Right forelimb (tissue), 1 donor: ENCODE data around the gene NAXE.
"Not testable (repeated sequence)": the region's sequence is repeated elsewhere in the genome, so short reads cannot be mapped to it uniquely, and the experiment has no call there.

Experiments used
- DNase-seq: peaks from one replicate; pipeline ENCODE4 v3.0.0-alpha.2; 2018

NAXE gene

GRCh38 chr1:156591432-156592157 lies at the start of gene NAXE:
Gene NAXE, plus strand, starts transcription at chr1:156591776. Its CDS starts 29 bp downstream, at chr1:156591805.
- peak; percentile 87 for DNase-seq

DNA sequence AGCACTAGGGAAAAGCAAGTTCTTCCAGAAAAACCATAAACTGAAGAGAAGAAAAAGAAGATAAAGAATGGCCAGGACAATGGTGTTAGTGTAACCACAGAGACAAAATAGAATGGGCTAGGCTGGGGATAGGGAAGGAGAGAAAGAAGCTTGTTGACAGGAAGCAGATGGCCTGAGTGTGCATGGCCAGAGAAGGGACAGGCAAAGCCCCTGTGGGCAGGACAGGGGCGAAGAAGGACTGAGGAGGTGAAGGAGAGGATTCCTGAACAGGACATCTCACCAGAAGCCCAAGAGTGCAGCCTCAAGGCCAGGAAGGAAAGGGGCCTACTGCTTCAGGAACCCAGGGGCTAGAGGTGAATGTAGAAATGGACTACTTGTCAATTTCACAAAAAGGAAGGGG lies 48.5 kb upstream of the NAXE start:
- no peak for DNase-seq

GRCh38 chr1:156544592-156545102 lies 46.9 kb upstream of the NAXE start:
- DNase-seq = no peak

GRCh38 chr1:156546267-156546666 lies 45.3 kb upstream of the NAXE start:
- DNase-seq = no peak

GRCh38 chr1:156547434-156547833 lies 44.1 kb upstream of the NAXE start:
- DNase-seq = no peak

GRCh38 chr1:156547982-156548381 lies 43.6 kb upstream of the NAXE start:
- no peak for DNase-seq

DNA sequence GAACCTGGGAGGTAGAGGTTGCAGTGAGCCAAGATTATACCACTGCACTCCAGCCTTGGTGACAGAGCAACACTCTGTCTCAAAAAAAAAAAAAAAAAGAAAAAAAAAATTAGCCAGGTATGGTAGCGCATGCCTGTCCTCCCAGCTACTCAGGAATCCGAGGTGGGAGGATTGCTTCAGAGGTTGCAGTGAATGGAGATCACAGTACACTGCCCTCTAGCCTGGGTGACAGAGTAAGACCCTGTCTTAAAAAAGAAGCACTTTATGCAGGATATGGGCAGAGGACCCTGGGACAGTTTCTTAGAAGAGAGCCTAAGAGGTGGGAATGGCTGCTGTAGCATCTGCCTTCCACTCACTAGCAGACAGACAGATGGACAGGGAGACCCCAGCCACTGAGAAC lies 42.2 kb upstream of the NAXE start:
- no peak for DNase-seq

GRCh38 chr1:156549831-156550230 lies 41.7 kb upstream of the NAXE start:
- no peak for DNase-seq

GRCh38 chr1:156550346-156550745 lies 41.2 kb upstream of the NAXE start:
- no peak for DNase-seq

DNA sequence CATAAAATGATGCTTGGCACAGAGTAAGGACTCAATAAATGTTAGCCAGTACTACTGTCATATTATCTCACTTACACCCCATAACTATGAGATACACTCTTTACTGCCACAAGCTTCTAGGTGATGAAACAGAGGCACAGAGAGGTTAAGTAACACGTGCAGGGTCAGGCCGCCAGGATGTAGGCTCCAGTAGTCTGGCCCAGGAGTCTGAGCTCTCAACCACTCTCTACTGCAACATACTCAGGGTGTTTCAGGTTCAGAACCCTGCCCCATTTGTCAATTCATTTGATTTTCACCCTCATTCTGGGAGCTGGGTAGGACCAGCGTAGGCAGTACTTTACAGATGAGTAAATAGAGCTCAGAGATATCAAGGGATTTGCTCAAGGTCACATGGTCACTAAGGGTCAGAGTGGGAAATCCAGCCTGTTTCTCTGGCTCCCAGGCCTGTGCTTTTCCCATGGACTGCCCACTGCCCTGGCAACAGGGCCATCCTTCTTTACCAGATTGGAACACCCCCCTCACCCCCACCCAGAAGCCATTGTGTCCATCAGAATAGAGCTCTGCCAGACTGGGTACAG lies 40.4 kb upstream of the NAXE start:
- no peak for DNase-seq

DNA sequence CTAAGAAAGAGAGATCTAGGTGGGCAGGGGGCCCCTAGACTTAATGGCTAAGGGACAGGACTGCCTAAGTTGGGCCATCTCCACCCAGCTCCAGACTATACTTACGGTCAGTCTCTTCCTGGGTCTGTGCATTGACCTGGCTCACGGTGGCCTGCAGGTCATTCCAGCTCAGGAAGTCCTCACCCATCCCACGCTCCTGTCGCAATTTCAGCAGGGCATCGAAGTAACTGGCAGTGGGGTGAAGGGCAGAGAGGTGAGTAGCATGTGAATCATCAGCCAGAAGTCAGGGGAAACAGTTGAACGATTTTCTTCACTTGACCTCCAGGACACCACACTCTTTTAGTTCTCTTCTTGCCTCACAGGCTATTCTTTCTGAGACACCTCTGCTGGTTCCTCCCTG lies 39.7 kb upstream of the NAXE start:
- DNase-seq = no peak

DNA sequence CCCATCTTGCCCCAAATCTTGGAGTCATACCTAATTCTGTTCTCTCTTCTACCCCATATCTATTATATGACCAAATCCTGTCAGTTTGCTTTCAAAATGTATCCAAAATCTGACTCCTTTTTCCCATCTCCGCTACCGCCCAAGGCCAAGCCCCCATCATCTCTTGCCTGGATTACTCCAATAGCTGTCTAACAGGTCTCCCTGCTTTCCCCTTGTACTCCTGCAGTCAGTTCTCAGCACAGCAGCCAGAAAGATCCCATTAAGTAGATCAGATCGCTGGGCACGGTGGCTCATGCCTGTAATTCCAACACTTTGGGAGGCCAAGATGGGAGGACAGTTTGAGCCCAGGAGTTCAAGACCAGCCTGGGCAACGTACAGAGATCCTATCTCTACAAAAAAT lies 39.1 kb upstream of the NAXE start:
- no peak for DNase-seq

- not testable (repeated sequence) for DNase-seq
Measured at GRCh38 chr1:156552937-156553336, 38.6 kb upstream of the NAXE start.

DNA sequence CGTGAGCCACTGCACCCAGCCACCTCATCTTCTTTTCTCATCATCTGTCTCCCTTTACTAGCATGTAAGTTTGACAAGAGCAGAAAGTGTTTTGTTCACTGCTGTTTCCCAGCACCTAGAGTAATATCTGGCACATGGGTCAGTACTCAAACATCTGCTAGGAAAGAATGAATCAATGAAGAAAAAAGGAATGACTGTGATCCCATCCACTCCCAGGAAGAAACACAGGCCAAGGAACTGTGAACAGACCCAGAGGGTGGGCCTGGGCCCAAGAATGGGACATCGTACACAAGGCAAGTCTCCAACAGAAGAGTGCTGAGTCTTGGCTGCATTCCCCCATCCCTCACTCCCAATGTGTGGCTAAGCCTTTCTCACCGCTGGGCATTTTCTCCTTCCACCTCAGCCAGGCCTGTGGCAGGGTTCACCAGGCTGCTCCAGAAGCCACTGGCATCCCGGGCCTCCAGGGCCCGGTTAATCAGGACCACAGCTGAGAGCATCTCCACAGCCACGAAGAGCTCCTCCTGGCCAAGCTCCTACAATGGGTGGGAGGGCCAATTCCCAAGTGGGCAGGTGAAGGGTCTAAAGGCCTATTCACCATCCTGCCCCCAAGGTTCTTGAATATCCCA lies 37.6 kb upstream of the NAXE start:
- DNase-seq = no peak

DNA sequence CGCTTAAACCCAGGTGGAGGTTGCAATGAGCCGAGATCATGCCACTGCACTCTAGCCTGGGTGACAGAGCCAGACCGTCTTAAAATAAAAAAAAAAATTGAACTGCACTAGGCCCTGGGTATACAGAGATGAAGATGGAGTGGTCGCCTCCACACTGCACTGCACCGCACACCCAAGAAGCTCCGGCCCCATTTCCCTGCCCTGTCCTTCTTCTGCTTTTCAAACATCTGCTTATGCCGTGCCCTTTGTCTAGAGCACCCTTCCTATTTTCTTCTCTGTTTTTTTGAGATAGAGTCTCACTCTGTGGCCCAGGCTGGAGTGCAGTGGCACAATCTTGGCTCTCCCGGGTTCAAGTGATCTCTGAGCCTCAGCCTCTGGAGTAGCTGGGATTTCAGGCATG lies 36.6 kb upstream of the NAXE start:
- no peak for DNase-seq

DNA sequence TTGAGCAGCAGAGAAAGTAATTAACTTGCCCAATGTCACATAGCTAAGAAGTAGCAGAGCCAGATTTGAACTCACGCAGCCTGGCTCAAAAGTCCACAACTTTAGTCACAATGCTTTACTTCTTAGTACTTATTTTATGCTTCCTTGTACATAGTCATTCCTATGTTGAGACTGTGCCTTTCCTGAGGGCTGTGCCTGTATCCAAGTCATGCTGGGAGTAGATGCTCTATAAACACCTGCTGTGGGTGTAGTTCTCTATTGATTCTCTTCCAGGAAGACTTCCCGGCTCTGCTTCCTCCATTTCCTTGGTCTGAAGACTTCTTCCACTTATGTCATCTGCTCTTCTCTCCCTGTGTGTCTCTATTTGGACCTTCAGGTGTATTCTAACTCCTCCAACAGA lies 35.9 kb upstream of the NAXE start:
- no peak for DNase-seq

DNA sequence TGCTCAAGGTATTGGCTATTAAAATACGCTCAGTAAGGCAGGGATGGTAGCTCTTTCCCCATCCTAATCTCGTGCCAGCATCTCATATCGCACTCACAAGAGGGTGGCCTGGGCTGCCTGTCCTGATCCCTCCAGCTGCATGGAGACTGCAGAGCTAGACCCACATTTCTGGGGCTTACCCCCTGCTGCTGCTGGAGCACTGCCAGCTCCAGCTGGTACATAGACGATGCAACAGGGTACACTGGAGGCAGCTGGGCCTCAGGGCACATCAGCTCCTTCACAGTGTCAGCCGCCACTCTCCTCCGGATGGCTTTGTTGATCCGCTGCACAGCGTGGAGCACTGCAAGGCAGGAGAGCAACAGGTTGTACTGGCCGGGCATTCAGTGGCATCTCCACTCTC lies 35.2 kb upstream of the NAXE start:
- no peak for DNase-seq

DNA sequence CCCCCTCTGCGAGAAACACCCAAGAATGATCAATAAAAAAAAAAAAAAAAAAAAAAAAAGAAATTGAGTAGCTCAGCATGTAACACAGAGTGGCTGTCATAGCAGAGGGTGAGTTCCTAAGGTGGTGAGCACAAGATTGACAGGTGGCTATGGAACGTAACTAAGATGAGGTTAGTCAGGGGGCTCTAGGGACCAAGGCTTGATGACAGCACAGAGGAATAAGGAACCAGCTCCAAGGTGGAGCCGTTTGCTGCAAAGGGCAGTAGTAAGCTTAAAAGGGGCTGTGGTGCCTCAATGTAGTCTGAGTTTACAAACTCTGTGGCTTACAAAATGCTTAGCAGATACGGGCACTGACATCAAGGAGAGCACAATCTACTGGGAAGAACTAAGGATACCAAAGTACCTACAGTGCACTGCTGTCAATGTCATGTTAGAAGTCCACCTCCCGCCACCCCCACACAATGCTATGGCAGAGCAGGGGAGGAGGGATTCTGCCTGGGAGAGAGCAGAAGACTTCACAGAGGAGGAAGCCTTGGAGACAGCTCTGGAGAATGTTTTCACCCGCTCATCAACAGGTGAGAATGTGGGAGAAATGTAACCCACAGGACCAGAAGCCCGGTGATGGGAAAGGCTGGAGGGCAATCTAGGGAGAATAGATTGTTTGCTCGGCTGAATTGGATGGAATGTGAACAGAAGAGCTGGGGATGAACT lies 32.3 kb upstream of the NAXE start:
- no peak for DNase-seq

GRCh38 chr1:156559797-156560385 lies 31.7 kb upstream of the NAXE start:
- DNase-seq = no peak

- no peak for DNase-seq
Measured at GRCh38 chr1:156560585-156561163, 30.9 kb upstream of the NAXE start.

- no peak for DNase-seq
Measured at GRCh38 chr1:156565519-156565918, 26.1 kb upstream of the NAXE start.

- DNase-seq = no peak
Measured at GRCh38 chr1:156566436-156566835, 25.1 kb upstream of the NAXE start.
